Measurements from ENCODE around the gene CDC20.

The CDC20 gene

DNA sequence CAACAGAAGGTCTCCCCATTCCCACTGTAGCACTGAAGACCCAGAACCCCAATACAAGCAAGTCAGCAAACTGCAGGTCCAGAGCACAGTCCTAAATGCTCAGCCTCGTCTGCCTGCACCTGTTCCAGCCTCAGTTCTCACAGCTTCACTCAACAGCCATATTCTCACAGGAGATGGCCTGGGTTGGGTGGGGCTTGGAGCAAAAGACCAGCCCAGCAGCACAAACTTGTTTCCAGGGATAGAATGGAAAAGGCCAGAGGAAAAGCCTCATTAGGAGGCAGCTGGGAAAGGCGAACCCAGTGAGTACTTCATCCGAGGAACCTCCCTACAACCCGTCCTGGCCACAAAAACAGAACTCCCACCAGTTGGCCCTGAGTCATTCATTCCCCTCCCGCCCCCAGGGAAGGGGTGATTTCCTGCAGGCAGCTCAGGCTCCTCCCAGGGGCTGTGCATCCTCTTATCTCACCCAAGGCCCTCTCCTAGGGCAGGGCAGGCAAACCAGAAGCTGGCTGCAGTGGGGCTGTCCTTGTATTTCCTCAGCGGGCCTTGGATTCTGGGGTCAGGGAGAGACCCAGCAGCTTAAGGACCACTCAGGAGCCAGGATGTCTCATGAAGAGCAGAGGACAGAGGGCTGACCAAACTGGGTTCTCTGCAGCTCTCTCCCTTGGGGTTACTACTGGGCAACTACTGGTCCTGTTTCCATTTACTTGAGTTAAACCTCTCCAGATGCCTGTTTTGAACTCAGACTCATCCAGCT lies 28.6 kb upstream of the CDC20 start:
- no peak for DNase-seq (ENCODE audit: low spot score)

- DNase-seq (ENCODE audit: low spot score) = no peak
Observed at GRCh38 chr1:43331688-43332087, 27.1 kb upstream of the CDC20 start.

DNA sequence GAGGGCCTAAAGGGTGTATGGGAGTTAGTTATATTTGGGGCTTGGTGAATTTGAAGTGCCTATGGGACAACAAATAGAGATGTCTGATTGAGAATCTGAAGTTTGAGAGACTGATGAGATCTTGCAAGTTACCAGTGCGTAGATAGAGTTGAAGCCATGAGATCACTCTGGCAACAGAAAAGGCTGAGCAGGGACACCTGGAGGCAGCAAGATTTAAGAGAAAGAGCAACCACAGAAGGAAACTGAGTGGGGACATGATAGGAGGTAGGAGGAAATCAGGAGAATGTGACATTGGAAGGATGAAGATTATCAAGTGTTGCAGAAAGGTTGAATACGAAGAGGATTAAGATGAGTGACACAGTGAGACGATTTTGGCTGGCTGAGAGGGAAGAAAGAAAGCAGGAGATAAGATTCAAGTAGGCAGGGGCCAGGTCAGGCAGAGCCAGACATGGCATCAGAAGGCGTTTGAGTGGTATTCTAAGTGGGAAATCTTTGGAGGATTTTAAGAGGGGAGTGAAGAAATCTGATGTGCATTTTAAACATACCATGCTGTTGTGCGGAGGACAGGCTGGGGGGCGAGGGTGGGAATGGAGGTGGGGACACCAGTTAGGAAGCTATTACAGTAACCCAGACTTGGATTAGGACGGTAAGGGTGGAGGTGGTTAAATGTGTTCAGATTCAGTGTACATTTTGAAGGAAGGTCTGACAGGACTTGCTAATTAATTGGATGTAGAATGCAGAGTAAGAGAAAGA lies 24.2 kb upstream of the CDC20 start:
- no peak for DNase-seq (ENCODE audit: low spot score)

DNA sequence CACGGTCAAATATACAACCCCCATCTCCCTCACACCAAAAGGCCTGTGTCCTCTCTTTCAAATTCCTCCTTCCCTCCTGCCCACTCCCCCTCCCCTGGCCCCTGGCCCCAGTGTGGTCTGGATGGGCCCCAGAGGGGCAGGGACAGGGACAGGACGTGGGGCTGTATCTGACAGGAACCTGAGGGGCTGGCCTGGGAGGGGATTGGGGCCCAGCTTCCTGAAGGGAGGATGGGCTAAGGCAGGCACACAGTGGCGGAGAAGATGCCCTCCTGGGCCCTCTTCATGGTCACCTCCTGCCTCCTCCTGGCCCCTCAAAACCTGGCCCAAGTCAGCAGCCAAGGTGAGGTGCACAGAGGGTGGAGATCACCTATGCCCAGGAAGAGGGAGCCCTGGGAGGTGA lies 21.2 kb upstream of the CDC20 start, which contains the start of gene MPL:
Gene MPL, plus strand, starts transcription at position 231 of the 400 bp plus-strand sequence. Its CDS starts 31 bp downstream, at position 262.
- no peak for DNase-seq (ENCODE audit: low spot score)

- DNase-seq (ENCODE audit: low spot score) = no peak
Observed at GRCh38 chr1:43338001-43338400, 20.8 kb upstream of the CDC20 start.

GRCh38 chr1:43339584-43340232 lies 19.1 kb upstream of the CDC20 start:
- no peak for DNase-seq (ENCODE audit: low spot score)

- no peak for DNase-seq (ENCODE audit: low spot score)
Observed at GRCh38 chr1:43340559-43340958, 18.2 kb upstream of the CDC20 start.

GRCh38 chr1:43344267-43344850 lies 14.4 kb upstream of the CDC20 start:
- DNase-seq (ENCODE audit: low spot score) = no peak

- no peak for DNase-seq (ENCODE audit: low spot score)
Observed at GRCh38 chr1:43345120-43345519, 13.7 kb upstream of the CDC20 start.

DNA sequence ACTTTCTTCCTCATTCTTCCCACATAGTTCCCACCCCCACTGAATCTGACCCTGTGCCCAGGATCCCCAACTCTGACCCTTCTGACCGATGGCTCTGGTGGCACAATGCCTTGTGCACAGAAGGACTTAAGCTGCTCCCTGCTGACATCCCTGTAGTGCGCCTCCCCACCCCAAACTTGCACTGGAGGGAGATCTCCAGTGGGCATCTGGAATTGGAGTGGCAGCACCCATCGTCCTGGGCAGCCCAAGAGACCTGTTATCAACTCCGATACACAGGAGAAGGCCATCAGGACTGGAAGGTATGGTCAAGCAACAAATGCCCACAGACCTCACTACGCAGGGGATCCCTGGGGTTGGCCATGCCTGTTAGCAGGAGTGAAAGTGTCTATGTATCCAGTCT lies 12.1 kb upstream of the CDC20 start:
- no peak for DNase-seq (ENCODE audit: low spot score)

GRCh38 chr1:43348343-43348808 lies 10.4 kb upstream of the CDC20 start:
- DNase-seq (ENCODE audit: low spot score) = no peak

DNA sequence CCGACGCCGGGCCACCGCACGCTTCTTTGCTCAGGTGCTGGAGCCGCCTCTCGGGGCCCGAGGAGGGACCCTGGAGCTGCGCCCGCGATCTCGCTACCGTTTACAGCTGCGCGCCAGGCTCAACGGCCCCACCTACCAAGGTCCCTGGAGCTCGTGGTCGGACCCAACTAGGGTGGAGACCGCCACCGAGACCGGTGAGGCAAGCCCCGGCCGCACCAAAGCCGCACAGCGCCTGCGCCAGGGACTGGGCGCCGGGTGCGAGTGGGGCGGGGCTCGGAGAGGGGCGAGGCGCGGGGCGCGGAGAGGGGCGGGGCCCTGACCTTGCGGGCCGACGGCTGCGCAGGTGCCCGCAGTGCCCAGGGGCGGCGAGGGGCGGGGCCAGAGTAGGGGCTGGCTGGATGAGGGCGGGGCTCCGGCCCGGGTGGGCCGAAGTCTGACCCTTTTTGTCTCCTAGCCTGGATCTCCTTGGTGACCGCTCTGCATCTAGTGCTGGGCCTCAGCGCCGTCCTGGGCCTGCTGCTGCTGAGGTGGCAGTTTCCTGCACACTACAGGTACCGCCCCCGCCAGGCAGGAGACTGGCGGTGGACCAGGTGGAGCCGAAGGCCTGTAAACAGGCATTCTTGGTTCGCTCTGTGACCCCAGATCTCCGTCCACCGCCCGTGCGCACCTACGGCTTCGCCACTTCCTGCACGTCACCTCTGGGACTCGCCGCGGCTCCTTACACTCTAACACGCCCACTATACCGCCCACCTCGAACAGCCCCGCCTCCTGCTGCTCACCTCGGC lies 9.8 kb upstream of the CDC20 start:
- DNase-seq (ENCODE audit: low spot score) = peak; percentile 57

DNA sequence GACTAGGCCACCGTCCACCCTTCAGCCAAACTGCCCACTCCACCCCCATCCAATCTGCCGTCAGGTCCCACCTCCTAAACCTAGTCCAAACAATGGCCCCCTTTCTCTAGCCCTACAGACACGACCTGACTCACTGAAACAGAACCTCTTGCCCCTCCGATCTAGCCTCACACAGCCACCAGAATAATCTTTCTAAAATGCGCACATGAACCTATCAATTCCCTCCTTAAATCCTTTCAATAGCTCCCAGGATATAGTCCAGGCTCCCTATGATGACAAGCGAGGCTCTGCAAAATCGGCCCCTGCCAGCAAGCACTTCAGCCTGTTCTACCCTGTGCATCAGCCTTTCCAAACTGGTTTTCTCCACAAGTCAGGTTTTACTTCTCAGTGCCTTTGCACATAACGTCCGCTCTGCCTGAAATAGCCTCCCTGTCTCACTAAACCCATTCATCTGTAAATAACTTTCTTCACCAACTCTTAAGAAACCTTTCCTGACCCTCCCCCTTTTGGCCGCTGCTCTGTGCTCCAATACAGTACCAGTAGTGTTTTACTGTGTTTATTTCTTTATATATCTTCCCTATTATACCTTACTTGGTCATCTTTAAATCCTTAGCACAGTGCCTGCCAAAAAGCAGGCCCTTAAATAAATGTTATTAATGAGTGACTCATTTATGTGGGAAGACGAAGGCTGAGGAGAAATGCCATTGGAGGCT lies 9.0 kb upstream of the CDC20 start:
- DNase-seq (ENCODE audit: low spot score) = no peak

GRCh38 chr1:43350976-43351375 lies 7.8 kb upstream of the CDC20 start:
- no peak for DNase-seq (ENCODE audit: low spot score)

DNA sequence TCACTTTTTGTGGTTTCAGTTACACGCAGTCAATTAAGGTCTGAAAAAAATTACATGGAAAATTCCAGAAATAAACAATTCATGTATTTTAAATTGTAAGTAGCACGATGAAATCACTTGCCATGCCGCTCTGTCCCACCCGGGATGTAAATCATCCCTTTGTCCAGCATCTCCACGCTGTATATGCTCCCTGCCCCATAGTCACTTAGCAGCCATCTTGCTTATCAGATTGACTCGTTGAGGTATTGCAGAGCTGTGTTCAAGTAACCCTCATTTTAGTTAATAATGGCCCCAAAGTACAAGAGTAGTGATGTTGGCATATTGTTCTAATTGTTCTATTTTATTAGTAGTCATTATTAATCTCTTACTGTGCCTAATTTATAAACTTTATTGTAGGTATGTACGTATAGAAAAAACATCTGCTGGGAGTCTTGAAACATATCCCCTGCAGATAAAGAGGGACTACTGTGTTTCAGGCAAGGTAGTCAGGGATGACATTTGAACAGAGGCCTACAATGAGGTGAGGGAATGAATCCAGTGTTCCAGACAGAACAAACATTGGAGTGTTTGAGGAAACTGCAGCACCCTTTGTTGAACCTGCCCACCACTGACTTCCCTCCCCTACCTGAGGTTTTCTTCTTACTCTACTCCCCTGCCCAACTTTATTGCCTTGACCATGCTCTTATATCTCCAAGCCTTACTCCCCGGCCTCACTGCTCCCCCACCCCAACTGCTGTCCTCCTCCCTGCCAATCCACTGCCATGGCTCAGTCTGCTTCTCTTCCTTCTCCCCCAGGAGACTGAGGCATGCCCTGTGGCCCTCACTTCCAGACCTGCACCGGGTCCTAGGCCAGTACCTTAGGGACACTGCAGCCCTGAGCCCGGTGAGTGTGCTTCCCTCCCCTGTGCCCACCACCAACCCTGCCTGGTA lies 7.1 kb upstream of the CDC20 start:
- no peak for DNase-seq (ENCODE audit: low spot score)

DNA sequence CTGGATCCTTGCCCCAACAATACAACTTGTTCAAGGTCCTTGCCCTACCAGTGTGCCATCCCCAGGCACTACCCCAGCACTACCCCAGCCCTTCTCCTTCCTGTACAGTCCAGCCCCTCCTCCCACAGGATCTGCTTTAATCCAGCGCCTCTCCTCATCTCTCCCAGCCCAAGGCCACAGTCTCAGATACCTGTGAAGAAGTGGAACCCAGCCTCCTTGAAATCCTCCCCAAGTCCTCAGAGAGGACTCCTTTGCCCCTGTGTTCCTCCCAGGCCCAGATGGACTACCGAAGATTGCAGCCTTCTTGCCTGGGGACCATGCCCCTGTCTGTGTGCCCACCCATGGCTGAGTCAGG lies 6.5 kb upstream of the CDC20 start:
- no peak for DNase-seq (ENCODE audit: low spot score)

- DNase-seq (ENCODE audit: low spot score) = no peak
Observed at GRCh38 chr1:43352881-43353280, 5.9 kb upstream of the CDC20 start.

DNA sequence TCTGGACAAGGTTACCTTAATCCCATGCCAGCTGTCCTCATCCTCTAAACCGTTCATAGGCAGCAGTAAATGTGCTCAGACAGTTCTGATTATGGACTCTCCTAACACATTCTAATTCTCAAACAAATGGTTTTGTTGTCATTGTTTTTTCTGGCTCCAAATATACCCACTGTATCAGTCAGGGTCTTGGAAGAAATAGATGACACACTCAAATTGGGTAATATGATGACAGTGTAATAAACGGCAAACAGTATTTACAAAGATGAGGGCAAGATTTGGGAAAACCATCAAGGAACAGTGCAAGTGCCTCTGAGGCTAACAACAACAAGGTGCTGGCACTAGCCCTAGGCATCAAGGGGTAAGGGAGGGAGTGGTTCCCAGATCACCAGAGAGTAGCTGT lies 4.3 kb upstream of the CDC20 start:
- DNase-seq (ENCODE audit: low spot score) = no peak

- no peak for DNase-seq (ENCODE audit: low spot score)
Observed at GRCh38 chr1:43354936-43355335, 3.8 kb upstream of the CDC20 start.

GRCh38 chr1:43357251-43357650 lies 1.5 kb upstream of the CDC20 start:
- no peak for DNase-seq (ENCODE audit: low spot score)
